Measurements from ENCODE around the gene CHTF8. TPM values are rescaled to one million over a fixed set of nuclear protein-coding genes. Genes with fewer than 3 reads are reported as not detected.

The CHTF8 gene
- polyA plus RNA-seq, 1 donor (not counting 4 experiments of a cell fraction or from before 2014, with no cell fraction given) = 96.0 TPM

DNA sequence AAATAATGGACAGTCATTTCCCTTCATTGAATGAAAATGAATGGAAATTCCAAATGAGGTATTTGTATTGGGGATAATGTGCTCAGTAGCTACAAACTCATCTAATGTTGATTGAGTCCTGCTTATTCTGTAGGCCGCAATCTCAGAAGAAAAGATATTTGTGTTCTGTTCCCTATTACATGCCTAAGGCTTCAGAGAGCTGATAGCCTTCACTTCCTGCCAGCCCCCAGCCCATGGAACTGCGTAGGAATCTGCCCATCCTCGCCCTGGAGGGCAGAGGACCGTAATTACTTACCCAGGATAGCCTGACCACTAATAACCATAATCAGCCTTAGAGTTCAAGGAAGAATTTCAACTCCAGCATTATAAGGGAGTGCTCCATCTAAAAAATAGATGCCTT is 36.7 kb upstream of the CHTF8 start:
- Histone ChIP-seq H3K9me3 (ENCODE audit: control insufficient read depth, low read depth, low read length) (no peaks in the 10 kb centered on the region), H3K27me3 (ENCODE audit: control insufficient read depth, extremely low read depth, insufficient read depth, low read length) (no peaks in the 10 kb centered on the region), H3K9ac (ENCODE audit: control insufficient read depth, extremely low read depth, insufficient read depth, low read length) (no peak overlapping the region), H2AFZ (ENCODE audit: control insufficient read depth, low read length) (no peak overlapping the region), H3K27ac (ENCODE audit: control insufficient read depth, insufficient read depth, low read length) (no peak overlapping the region), H4K20me1 (ENCODE audit: control insufficient read depth, extremely low read depth, insufficient read depth, low read length) (peaks cover 11% of the 10 kb centered on the region), H3K9me1 (ENCODE audit: control insufficient read depth, extremely low read depth, insufficient read depth, low read length) (peaks cover 4% of the 10 kb centered on the region), H3K4me1 (ENCODE audit: control insufficient read depth, extremely low read depth, insufficient read depth, low read length) (peaks cover 33% of the 10 kb centered on the region), H3K4me3 (ENCODE audit: control insufficient read depth in 2 of 3, extremely low read depth in 1 of 3, insufficient read depth in 2 of 3, low read depth in 1 of 3, low read length in 3 of 3) (no peak overlapping the region), H3K79me2 (ENCODE audit: control insufficient read depth, insufficient read depth, low read length) (no peaks in the 10 kb centered on the region), H3K4me2 (ENCODE audit: control insufficient read depth, extremely low read depth, insufficient read depth, low read depth, low read length) (no peak overlapping the region), H3K36me3 (ENCODE audit: control insufficient read depth in 2 of 2, extremely low read depth in 1 of 2, insufficient read depth in 2 of 2, low read length in 2 of 2) (peaks cover 20 to 37% of the 10 kb centered on the region in 2 experiments)
- TF ChIP-seq EZH2 (IDR thresholded peaks at IDR 0.05; ENCODE audit: low read length) = no peak
- TF ChIP-seq, protein P1, sequence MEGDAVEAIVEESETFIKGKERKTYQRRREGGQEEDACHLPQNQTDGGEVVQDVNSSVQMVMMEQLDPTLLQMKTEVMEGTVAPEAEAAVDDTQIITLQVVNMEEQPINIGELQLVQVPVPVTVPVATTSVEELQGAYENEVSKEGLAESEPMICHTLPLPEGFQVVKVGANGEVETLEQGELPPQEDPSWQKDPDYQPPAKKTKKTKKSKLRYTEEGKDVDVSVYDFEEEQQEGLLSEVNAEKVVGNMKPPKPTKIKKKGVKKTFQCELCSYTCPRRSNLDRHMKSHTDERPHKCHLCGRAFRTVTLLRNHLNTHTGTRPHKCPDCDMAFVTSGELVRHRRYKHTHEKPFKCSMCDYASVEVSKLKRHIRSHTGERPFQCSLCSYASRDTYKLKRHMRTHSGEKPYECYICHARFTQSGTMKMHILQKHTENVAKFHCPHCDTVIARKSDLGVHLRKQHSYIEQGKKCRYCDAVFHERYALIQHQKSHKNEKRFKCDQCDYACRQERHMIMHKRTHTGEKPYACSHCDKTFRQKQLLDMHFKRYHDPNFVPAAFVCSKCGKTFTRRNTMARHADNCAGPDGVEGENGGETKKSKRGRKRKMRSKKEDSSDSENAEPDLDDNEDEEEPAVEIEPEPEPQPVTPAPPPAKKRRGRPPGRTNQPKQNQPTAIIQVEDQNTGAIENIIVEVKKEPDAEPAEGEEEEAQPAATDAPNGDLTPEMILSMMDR (optimal IDR thresholded peaks at IDR 0.05 in 1 of 3, IDR thresholded peaks at IDR 0.05 in 1 of 3, conservative IDR thresholded peaks at IDR 0.05 in 1 of 3; ENCODE audit: extremely low read depth in 1 of 3, insufficient read depth in 2 of 3, low read length in 3 of 3) = no peak
- DNase-seq (ENCODE audit: low read depth, low spot score) (no peak), FAIRE-seq (no peak)
- dilution Hi-C loops (cut with MboI; ENCODE audit: extremely low pct_ligation_motif_present, low sequenced_read_pairs) = no loop called here

DNA sequence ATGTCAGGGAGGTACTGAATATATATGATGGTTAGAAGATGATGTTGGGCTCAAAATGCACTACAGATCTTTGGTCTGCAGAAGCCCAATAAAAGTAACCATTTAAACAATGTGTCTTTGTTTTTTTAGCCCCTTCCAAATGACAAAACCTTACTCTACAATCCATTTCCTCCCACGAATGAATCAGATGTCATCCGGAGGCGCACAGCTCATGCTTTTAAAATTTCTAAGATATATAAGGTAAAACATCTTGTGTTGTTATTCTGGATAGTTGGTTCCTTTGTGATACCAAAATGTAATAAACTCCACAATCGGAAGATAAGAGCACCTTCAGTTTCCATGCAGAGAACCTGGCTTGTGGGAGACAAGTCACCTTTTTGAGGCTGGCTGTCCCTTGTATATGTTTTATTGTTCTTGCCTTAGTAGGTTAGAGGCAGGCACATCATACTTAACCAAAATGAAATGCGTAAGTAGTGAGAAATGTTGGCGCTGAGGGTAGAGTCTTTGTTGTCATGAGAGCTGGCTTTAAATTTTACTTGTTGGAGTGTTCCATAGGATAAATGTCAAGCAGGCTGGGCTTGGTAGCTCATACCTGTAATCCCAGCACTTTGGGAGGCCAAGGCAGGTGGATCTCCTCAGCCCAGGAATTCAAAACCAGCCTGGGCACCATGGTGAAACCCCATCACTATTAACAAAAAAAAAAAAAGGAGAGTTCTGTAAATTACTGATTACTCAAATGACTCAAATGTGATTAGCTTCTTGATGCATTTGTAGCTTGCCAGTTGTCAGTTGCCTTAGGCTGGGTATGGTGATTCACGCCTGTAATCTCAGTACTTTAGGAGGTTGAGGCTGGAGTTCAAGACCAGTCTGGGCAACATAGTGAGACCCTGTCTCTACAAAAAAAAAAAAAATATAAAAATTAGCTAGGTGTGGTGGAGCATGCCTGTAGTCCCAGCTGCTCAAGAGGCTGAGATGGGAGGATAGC is 34.9 kb upstream of the CHTF8 start:
- Histone ChIP-seq H3K27ac (ENCODE audit: control insufficient read depth, insufficient read depth, low read length) (peak overlapping the region; percentile 55), H4K20me1 (ENCODE audit: control insufficient read depth, extremely low read depth, insufficient read depth, low read length) (peaks cover 11% of the 10 kb centered on the region), H3K9ac (ENCODE audit: control insufficient read depth, extremely low read depth, insufficient read depth, low read length) (no peak overlapping the region), H3K36me3 (ENCODE audit: control insufficient read depth in 2 of 2, extremely low read depth in 1 of 2, insufficient read depth in 2 of 2, low read length in 2 of 2) (peaks cover 23 to 41% of the 10 kb centered on the region in 2 experiments), H3K9me1 (ENCODE audit: control insufficient read depth, extremely low read depth, insufficient read depth, low read length) (peaks cover 4% of the 10 kb centered on the region), H3K27me3 (ENCODE audit: control insufficient read depth, extremely low read depth, insufficient read depth, low read length) (no peaks in the 10 kb centered on the region), H2AFZ (ENCODE audit: control insufficient read depth, low read length) (no peak overlapping the region), H3K79me2 (ENCODE audit: control insufficient read depth, insufficient read depth, low read length) (no peaks in the 10 kb centered on the region), H3K4me2 (ENCODE audit: control insufficient read depth, extremely low read depth, insufficient read depth, low read depth, low read length) (peak overlapping the region; percentile 47), H3K4me3 (ENCODE audit: control insufficient read depth in 2 of 3, extremely low read depth in 1 of 3, insufficient read depth in 2 of 3, low read depth in 1 of 3, low read length in 3 of 3) (no peak overlapping the region), H3K4me1 (ENCODE audit: control insufficient read depth, extremely low read depth, insufficient read depth, low read length) (peaks cover 24% of the 10 kb centered on the region), H3K9me3 (ENCODE audit: control insufficient read depth, low read depth, low read length) (no peaks in the 10 kb centered on the region)
- peak; percentile 82 for FAIRE-seq
- TF ChIP-seq, protein P1 (optimal IDR thresholded peaks at IDR 0.05 in 1 of 3, IDR thresholded peaks at IDR 0.05 in 1 of 3, conservative IDR thresholded peaks at IDR 0.05 in 1 of 3; ENCODE audit: extremely low read depth in 1 of 3, insufficient read depth in 2 of 3, low read length in 3 of 3) = no peak
- no peak for TF ChIP-seq EZH2 (IDR thresholded peaks at IDR 0.05; ENCODE audit: low read length)
- dilution Hi-C loops (cut with MboI; ENCODE audit: extremely low pct_ligation_motif_present, low sequenced_read_pairs) = no loop called here
- peak; percentile 44 for DNase-seq (ENCODE audit: low read depth, low spot score)

Measured in keratinocyte (primary cell).